Lower leg skin (tissue), 3 donors: ENCODE data around the gene TMEM37.

Experiments used
- POLR2A ChIP-seq, 2 donors: fragments of 450-650 bp; IDR thresholded peaks; one replicate each; pipeline ENCODE4 v1.6.1; 2016 to 2017; ENCODE audit warnings: antibody characterized with exemption in 2 of 2, mild to moderate bottlenecking in 1 of 2, moderate library complexity in 1 of 2
- TF ChIP-seq, protein P1 (sequence below), 3 donors: fragments of 450-650 bp; IDR thresholded peaks; one replicate each; pipeline ENCODE4 v1.5.1; 2016; ENCODE audit warnings: antibody characterized with exemption in 3 of 3, mild to moderate bottlenecking in 3 of 3, moderate library complexity in 2 of 3

DNA sequence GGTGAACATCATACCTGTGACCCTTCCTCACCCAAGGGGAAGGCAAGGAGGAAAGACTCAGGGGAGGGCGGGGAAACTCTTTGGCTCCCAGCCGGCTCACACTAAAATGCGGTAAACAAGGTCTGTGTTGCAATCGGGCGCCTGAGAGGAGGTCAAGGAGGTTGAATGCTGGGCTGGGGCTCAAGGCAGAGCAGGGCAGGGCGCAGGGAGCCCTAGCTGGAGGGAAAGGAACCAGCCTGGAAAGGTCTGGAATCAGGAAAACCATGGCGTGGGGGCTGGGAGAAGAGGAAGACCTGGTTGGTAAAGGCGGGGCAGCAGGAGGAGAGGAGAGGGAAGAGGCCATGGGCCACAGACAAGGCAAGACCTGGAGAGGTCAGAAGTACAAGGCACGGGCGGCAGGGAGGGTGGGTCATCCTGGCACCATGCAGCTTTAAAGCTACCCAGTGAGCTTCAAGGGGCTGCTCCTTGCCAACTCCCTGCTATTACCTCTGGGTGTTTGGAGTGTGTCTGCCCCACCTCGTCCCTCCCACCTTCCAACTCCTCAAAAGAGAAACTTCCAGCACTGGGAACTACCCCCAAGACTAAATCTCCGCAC, 4.8 kb upstream of the TMEM37 start:
- TF ChIP-seq, protein P1, sequence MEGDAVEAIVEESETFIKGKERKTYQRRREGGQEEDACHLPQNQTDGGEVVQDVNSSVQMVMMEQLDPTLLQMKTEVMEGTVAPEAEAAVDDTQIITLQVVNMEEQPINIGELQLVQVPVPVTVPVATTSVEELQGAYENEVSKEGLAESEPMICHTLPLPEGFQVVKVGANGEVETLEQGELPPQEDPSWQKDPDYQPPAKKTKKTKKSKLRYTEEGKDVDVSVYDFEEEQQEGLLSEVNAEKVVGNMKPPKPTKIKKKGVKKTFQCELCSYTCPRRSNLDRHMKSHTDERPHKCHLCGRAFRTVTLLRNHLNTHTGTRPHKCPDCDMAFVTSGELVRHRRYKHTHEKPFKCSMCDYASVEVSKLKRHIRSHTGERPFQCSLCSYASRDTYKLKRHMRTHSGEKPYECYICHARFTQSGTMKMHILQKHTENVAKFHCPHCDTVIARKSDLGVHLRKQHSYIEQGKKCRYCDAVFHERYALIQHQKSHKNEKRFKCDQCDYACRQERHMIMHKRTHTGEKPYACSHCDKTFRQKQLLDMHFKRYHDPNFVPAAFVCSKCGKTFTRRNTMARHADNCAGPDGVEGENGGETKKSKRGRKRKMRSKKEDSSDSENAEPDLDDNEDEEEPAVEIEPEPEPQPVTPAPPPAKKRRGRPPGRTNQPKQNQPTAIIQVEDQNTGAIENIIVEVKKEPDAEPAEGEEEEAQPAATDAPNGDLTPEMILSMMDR (IDR thresholded peaks at IDR 0.05) = no peak
- TF ChIP-seq POLR2A (IDR thresholded peaks at IDR 0.05) = no peak
